Astrocyte of the cerebellum (primary cell): ENCODE measurements around the gene MNT.

Source experiments
- DNase-seq: peaks from one replicate; pipeline ENCODE4 v3.0.0-alpha.2; 2011; ENCODE audit warnings: low read depth
- H3K4me3 ChIP-seq: 2 replicates; pipeline ENCODE4 v1.5.1; 2011; ENCODE audit warnings: mild to moderate bottlenecking, low read depth, low read length, moderate library complexity
- in situ Hi-C: cut with HindIII; loops from 2 replicates; pipeline ENCODE4 v1.10.0; 2017; ENCODE audit warnings: low sequenced_read_pairs
- TF ChIP-seq, protein P1 (sequence below): IDR thresholded peaks from 2 replicates; pipeline ENCODE4 v1.5.1; 2012; ENCODE audit warnings: low read length, low read depth, moderate library complexity, mild to moderate bottlenecking; ENCODE audit errors: missing control alignments

Gene MNT

DNA sequence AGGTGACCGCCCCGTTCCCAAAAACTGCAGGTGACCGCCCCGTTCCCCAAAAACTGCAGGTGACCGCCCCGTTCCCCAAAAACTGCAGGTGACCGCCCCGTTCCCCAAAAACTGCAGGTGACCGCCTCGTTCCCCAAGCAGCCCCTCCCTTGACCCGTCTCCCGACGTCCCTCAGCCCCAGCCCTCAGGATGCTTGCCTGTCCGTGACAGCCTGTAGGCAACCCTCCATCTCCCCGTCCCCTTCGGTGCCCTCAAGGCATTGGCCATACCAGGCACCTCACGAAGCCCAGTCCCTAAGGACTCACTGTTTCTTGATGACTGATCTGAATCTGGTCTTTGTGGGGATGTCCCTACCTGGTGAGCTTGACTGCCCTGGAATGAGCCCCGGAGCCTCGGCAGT lies 38.4 kb downstream of the MNT start:
- no peak for DNase-seq
- no peak overlapping the region for H3K4me3 ChIP-seq
- in situ Hi-C loops, result no loop called here
- TF ChIP-seq, protein P1, sequence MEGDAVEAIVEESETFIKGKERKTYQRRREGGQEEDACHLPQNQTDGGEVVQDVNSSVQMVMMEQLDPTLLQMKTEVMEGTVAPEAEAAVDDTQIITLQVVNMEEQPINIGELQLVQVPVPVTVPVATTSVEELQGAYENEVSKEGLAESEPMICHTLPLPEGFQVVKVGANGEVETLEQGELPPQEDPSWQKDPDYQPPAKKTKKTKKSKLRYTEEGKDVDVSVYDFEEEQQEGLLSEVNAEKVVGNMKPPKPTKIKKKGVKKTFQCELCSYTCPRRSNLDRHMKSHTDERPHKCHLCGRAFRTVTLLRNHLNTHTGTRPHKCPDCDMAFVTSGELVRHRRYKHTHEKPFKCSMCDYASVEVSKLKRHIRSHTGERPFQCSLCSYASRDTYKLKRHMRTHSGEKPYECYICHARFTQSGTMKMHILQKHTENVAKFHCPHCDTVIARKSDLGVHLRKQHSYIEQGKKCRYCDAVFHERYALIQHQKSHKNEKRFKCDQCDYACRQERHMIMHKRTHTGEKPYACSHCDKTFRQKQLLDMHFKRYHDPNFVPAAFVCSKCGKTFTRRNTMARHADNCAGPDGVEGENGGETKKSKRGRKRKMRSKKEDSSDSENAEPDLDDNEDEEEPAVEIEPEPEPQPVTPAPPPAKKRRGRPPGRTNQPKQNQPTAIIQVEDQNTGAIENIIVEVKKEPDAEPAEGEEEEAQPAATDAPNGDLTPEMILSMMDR, result no peak

DNA sequence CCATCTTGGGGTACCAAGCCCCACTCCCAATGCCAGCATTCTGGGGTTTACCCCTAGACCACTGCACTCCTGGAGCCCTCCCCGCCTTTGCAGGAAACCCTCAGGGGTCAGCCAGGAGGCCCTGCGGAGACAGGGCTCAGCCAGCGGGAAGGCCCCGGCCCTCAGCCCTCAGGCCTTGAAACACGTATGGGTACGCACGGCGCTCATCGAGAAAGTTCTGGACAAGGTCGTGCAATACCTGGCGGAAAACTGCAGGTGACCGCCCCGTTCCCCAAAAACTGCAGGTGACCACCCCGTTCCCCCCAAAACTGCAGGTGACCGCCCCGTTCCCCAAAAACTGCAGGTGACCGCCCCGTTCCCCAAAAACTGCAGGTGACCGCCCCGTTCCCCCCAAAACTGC lies 38.8 kb downstream of the MNT start:
- no peak overlapping the region for H3K4me3 ChIP-seq
- DNase-seq, result no peak
- TF ChIP-seq, protein P1, result no peak
- in situ Hi-C loops, result no loop called here

DNA sequence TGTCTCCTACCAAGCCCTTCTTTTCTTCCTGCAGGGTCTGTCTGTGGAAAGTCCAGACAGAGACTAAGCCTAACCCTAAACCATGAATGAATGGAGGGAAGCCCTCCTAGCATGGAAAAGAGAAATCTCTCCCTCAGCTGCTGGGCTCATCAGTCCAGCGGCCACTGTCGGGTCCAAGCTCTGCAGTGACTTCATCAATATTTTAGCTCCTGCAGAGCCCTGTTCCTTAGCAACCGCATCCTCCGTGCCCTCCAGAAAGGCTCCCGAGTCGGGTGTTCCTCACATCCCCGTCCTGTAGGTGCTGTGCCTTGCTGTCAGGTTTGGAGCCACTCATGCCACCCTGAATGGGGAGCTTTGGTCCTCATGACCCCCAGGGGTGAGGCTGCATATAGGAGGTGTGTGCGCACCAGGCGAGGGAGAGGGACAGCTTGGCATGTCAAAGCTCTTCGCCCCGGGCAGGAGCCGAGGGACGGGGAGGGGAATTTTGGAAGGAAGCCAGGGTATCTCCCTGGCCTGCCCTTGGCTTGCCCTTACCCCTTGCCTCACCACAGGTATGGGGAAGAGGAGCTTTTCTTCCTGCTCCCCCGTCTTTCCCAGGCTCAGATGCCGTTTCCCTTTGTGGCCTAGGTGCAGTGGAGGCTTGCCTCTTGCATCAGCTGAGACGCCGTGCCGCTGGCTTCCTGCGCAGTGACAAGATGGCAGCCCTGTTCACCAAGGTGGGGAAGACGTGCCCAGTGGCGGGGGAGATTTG lies 39.7 kb downstream of the MNT start:
- no peak overlapping the region for H3K4me3 ChIP-seq
- TF ChIP-seq, protein P1, result no peak
- no peak for DNase-seq
- in situ Hi-C loops, result no loop called here

DNA sequence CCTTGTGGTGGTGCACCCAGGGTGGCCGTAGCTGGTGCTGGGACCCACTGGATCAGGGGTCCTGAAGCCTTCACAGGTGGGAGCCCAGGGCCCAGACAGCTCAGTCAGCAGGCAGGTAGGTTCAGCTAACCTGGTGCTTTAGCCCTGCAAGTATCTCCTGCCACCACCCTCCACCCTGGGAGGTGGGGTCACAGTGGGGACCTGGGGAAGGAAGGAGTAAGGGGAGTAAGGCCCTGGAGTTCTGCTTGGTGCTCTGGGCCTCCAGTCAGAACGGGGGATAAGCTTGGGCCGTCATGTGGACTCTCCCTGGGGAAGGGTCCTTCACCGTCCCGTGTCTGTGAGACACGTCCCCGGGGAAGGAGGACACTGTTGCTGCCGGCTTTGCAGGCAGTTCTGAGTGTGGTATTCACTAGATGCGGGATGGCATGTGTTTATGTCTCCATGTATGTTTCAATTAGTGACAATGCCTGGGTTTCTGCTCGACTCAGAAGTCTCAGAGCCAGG lies 42.9 kb downstream of the MNT start:
- DNase-seq, result no peak
- no peak overlapping the region for H3K4me3 ChIP-seq
- TF ChIP-seq, protein P1, result no peak
- in situ Hi-C loops, result no loop called here

DNA sequence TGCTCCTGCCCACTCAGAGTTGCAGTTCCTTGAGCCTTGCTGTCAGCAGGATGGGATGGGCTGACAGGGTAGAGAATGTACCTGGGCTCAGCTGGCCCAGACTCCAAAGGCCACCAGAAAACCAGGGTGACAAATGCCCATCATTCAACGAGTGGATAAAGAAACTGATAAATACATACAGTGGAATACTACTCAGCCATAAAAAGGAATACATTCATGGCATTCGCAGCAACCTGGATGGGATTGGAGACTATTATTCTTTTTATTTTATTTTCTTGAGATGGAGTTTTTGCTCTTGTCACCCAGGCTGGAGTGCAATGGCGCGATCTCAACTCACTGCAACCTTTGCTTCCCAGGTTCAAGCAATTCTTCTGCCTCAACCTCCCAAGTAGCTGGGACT lies 43.6 kb downstream of the MNT start:
- H3K4me3 ChIP-seq, result no peak overlapping the region
- DNase-seq, result no peak
- in situ Hi-C loops, result no loop called here
- TF ChIP-seq, protein P1, result no peak

DNA sequence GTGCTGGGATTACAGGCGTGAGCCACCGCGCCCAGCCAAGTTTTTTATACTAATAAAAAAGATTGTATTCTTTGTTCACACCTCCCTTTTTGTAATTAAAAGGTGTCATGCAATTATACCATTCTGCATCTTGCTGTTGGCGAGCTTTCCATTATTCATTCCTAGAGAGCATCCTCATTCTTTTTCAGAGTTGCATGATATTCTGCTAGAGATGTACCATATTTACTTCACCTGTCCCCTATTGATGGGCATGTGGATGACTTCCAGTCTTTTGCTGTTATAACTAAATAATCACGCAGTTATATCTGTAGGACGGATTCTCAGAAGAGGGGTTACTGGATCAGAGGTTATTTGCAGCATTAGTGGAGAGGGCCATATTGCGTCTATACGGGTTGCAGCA lies 46.5 kb downstream of the MNT start:
- no peak for DNase-seq
- TF ChIP-seq, protein P1, result no peak
- in situ Hi-C loops, result no loop called here
- no peak overlapping the region for H3K4me3 ChIP-seq

DNA sequence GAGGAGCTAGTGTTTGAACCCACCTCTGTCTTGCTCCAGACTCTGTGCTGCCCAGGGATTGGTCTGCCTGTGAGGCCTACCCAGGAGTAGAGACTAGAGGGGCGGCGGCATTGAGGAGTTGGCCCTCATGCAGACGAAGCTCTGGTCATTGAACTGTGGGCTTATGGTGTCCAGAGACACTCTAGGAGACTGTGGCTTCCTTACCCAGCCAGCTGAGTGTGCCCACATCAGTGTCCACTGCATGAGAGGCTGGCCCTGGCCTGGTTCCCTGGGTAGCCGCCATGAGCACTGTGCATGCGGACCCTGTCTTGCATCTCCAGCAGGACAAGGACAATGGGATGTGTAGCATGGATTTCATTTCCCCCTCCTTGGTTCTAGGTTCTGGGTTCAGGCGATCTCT lies 49.6 kb downstream of the MNT start:
- in situ Hi-C loops, result no loop called here
- TF ChIP-seq, protein P1, result no peak
- H3K4me3 ChIP-seq, result no peak overlapping the region
- DNase-seq, result no peak
